GM12801 (cell line): Measurements from ENCODE around the gene RALGAPA2.

Experiments used
- TF ChIP-seq, protein P1 (sequence below): IDR thresholded peaks from one replicate; pipeline ENCODE4 v1.5.1; 2011; ENCODE audit warnings: control low read depth; ENCODE audit not compliant: insufficient read length; ENCODE audit errors: extremely low read depth

The RALGAPA2 gene

DNA sequence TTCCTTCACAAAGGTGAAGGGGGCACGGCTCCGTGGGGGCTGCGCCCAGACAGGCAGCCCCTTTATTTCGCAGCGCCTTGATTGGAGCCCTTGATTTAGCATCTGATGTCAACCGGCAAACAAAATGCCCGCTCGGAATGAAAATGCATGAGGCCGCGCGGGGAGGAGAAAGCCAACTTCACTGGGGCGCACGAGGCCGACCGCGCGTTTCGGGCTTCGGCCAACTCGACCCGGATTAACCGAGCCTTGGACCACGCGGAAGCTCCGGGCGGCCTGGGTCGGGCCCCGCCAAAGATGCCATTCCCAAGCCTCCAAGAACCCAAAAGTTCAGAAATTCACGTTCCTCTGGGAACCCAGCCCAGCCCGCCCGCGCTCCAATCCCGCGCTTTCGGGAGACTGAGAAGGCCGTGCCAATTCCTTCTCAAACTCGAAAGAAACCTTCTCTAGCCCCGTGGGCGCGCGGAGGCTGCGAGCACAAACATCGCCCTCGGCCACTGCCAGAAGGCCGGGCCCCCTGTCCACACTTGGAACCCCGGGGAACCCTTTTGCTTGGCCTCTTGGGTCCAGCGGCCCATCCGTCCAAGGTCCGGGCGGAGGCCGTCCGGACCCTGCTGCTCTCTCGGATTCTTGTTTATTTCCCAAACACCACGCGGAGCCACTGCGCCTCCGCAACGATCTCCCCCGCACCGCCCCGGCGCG, 345.4 kb downstream of the RALGAPA2 start:
- TF ChIP-seq, protein P1, sequence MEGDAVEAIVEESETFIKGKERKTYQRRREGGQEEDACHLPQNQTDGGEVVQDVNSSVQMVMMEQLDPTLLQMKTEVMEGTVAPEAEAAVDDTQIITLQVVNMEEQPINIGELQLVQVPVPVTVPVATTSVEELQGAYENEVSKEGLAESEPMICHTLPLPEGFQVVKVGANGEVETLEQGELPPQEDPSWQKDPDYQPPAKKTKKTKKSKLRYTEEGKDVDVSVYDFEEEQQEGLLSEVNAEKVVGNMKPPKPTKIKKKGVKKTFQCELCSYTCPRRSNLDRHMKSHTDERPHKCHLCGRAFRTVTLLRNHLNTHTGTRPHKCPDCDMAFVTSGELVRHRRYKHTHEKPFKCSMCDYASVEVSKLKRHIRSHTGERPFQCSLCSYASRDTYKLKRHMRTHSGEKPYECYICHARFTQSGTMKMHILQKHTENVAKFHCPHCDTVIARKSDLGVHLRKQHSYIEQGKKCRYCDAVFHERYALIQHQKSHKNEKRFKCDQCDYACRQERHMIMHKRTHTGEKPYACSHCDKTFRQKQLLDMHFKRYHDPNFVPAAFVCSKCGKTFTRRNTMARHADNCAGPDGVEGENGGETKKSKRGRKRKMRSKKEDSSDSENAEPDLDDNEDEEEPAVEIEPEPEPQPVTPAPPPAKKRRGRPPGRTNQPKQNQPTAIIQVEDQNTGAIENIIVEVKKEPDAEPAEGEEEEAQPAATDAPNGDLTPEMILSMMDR: no peak

DNA sequence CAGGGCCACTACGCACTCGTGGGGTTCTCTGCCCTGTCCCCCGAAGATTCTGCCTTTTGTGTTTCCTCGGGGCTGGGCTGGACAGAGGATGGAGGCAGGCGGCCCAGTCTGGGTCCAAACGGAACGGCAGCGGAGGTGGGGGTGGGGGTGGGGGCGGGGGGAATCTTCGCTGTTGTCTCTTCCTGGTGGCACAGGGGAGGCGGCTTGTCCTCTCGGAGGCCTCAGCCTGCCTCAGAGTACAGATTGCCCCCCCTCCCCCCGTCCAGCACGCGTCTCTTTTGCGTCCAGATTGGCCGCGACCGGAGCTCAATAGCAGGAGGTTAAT, 345.9 kb downstream of the RALGAPA2 start:
- TF ChIP-seq, protein P1: no peak

DNA sequence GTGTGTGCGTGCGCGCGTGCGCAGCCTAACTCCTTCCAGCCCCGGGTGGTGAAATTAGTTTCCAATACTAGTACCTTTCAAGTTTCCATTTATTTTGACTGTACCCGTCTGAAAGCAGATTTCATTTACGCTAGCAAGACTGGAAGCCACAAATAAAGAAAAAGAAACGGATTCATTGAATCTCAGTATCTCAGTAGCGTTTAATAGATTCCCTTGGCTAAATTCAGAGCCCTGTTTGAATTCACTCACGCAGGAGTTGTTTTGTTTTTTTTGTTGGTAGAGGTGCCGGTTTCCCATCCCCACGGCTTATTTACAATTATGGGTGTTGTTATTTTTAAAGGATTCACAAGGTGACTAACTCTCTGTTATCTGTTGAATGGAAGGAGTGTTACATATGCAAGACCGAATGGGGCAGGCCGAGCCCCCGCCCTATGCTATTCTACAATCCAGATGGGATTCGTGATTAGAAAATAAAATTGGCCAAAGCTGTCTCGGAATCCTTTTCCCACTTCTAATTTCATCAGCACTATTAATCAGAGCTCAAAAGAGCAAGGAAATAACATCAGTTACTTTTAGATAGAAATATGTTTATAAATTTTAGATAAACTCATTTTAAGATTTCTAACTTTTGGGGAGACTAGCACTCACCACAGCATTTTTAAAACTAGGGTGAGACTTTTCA, 346.8 kb downstream of the RALGAPA2 start:
- TF ChIP-seq, protein P1: no peak

DNA sequence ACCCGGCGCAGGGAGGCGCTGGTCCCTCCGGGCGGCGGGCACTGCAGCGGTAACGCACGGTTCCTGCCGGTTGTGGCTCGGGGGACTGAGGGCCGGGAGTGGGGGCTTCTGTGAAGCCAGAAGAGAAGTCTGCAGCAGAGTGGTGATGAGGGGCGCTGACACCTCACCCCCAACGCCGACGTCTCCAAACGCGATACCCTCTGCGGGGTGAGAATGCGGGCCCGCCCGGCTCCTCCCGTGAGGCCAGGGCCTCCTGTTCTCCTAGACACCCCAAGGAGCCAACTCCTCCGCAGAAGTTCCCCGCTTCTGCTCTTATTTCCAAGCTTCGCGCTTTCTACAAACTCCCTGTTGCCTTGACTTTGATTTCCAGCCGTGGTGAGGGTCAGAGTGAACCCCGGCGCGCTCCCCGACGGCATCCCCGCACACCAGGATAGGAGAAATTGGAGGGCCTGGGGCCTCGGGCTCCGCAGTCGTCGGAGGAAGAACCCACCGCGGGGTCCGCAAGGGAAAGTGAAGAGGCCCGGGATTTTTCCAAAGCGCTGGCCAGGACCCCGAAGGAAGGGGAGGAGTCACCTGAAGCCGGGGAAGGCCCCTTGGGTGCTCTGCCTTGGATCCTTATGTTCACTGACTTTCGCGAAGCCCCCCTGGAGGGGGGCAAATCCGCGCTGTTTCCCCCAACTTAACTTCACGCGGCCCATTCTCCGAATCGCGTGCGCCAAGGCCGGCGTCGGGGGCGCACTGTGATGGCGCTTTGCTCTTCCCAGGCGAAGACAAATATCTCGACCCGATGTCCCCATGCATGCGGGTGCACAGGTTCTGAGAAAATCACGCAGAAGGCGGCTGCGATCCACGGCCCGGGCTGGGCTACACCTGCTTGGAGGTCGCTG, 347.6 kb downstream of the RALGAPA2 start:
- TF ChIP-seq, protein P1: no peak

DNA sequence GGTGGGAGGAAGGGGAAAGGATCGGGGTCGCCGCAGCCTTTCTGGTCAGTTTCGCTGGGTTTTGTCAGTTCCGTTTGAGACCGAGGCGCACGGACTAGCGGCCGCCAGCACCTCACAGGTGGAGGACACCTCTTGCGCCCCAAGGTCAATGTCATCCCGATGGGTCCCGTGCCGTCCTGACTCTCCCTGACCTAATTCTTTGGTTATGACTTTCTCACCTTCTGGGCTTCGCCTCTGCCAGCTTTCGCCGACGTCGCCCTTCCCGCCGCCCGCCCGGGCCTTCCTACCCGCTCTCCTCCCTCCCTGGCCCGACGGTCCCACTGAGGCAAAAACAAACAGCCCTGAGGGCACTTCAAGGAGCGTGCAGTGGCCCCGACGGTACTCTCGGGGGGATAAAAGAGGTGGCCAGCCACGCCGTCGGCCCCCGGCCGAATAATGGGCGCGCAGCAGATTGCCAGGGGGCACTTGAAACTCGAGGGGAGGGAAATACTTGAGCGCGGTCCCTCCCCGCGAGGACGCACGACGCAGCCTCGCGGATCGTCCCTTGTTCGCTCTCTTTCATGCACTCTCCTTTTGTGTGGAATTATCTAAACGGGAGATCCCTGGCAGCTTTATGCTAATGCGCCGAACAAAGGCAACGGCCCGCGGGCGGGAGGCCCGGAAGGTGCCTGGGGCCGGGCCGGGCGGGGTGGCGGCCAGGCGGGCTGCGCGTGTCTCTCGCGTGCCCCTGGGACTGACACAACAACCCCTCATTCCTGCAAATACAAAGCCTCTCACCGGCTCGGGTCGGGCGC, 348.4 kb downstream of the RALGAPA2 start:
- TF ChIP-seq, protein P1: no peak

DNA sequence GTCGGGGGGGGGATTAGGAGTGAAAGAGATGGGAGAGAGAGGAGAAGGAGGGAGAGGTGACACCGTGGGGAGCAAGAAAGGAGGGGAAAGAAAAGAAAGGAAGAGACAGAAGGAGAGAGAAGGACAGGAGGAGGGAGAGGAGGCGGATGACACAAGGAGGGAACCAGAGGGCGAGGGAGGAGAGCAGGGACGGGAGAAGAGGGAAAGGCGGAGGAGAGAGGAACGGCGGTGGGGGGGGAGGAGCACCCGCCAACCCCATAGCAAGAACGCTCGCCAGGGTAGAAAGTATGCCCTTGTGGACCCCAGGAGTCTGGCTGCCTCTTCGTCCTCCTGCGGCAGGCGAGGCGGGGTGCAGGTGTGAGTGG, 349.0 kb downstream of the RALGAPA2 start:
- TF ChIP-seq, protein P1: no peak
